HG03066 (cell line): Measurements from ENCODE around the gene SLC25A13.

Experiments
- ATAC-seq: cut with Tn5 transposase; IDR thresholded peaks from one replicate; pipeline ENCODE4 v1.9.1; 2021; ENCODE audit warnings: low read depth; ENCODE audit not compliant: unreplicated experiment

Gene SLC25A13

GRCh38 chr7:96248405-96248804 lies 73.5 kb downstream of the SLC25A13 start:
- no peak for ATAC-seq

DNA sequence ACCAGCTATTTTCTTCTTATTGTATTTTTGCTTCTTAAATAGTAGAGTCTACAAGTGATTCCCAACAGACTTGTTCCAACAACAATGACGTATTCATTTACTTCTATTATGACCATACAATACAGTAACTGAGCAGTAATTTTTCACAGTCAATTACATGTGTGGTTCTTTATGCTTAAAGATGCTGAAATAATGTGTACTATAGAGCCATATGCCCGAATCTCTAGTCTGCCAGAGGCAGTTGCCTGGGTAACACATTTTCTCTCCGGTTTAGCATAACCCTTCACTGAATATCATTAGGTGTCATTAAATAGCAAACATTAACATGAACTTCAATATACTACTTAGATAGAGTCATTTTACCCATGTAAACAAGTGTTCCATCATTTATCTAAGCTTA lies 75.0 kb downstream of the SLC25A13 start:
- ATAC-seq: no peak

DNA sequence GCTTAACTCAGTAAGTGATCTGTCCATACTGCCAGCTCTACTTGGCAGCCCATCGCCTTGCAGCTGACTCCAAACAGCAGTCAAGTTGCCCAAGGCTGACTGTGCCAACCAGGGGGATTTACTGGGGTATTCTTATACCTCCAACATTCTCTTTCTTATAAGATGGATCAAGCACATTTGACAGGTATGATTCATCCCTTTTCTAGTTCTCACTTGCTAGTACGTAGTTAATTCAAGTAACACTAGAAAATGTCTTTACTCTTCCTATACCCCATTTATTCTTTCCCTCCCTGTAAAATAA lies 77.0 kb downstream of the SLC25A13 start:
- no peak for ATAC-seq

DNA sequence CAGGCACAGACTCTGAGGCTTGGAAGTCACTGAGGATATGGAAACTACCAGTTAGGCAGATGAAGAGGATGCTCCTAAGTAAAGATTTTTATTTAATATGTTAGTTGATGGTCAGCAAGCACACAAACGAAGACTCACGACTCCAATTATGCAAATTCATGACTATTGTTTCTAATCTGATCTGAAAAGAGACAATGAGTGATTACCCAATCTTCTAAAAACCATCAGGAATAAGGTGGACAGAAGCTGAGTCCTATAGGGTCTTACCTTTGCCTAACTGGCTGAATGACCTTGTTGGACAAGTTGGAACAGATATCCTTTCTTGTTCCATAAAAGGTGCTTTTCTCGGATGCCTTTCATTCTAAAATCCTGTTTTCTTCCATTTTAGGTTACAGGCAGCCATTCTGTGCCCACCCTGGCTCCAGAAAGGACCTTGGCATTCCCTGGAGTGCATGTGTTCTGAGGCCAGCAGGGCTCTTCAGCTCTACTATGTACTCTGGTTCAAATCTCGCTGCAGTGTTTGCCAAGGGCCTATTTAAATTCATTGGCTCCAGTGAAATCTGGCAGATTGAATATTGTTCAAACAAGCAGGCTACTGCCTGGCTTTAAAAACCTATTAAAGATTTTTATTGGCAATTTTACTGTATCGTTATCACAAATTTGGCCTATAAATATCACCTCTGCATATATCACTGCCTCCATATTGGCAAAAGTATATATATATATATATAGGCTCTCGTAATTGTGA lies 77.5 kb downstream of the SLC25A13 start:
- no peak for ATAC-seq

GRCh38 chr7:96243241-96243640 lies 78.7 kb downstream of the SLC25A13 start:
- no peak for ATAC-seq

DNA sequence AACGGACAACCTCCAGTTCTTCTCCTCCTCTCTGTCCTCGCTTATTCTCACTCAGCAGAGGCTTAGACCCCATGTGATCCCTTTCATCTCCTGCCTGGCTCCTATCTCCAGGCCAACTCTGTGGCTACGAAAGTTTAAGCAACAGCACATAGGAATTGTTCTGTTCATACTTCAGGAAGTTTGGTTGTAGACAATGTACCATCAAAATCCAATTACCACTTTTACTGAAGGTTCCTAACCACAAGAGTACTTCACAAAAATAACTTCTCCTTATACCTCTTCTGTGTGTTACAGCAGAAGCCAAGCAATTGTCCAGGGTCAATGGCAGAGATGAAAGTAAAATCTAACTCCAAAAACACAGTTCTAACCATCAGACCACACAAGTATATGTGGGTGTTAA lies 80.0 kb downstream of the SLC25A13 start:
- ATAC-seq: no peak

DNA sequence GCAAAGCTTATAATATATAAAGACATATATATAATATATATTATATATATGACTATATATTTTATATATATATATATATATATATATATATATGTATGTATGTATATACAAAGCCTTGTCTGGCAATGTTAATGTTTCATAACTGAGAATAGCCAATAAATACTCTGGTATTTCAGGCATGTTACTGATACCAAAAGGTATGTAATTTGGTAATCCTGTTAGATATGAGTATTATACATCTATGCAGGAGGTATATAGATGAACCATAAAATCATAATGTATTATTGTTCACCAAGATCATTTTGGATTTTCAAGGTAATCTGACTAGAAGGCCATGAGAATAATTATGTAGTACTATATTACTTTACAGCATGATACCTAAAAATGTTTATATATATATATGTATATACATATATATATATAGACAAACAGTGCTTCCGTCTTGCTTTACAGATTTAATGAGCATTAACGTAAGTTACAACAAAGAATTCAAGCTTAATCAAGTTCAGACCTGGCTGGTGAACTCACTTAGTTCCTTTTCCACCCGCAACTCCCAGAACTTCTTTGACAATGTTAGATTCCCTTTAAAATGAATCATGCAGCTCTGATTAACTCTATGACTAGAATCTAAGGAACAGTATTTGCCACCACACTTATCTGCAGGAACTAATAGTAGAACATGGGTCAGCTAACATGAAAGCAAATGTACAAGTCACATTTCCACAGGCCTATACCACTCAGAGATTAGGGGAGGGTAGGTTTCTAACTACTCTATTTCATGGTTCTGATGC lies 82.7 kb downstream of the SLC25A13 start:
- ATAC-seq: no peak

DNA sequence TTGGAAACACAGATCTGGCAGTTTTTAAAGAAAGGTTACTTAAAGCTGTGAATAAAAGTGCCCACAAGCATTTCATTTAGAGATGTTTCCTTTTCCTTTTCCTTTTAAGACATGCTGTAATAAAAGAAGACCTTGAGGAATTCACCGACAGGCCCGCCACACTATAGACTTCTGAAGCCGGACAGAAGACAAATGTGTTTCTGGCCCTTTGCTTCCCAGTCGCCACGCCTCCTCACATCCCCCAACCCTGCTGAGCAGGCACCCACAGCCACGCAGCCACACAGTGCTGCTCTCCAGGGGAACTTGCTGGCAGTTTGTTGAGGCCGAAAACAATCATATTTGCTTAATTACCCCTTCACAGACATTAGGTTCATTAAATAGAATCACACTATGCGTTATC lies 83.4 kb downstream of the SLC25A13 start:
- no peak for ATAC-seq

DNA sequence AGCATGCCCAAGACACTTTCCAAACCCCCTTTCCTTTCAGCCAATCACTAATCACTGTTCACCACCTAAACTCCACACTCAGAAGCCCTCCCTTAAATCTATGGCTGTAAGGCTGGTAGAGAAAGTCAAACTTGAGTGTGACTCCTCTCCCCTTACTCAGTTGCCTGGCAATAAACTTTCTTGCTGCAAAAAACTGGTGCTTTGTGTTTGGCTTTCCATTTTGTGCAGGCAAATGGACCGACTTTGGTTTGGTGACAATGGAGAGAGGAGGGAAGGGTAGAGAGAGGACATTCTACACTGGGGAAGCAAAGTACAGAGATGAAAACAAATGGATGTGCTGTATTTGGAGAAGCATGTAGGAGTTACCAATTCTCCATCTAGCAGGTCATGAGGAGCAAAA lies 84.9 kb downstream of the SLC25A13 start:
- no peak for ATAC-seq

DNA sequence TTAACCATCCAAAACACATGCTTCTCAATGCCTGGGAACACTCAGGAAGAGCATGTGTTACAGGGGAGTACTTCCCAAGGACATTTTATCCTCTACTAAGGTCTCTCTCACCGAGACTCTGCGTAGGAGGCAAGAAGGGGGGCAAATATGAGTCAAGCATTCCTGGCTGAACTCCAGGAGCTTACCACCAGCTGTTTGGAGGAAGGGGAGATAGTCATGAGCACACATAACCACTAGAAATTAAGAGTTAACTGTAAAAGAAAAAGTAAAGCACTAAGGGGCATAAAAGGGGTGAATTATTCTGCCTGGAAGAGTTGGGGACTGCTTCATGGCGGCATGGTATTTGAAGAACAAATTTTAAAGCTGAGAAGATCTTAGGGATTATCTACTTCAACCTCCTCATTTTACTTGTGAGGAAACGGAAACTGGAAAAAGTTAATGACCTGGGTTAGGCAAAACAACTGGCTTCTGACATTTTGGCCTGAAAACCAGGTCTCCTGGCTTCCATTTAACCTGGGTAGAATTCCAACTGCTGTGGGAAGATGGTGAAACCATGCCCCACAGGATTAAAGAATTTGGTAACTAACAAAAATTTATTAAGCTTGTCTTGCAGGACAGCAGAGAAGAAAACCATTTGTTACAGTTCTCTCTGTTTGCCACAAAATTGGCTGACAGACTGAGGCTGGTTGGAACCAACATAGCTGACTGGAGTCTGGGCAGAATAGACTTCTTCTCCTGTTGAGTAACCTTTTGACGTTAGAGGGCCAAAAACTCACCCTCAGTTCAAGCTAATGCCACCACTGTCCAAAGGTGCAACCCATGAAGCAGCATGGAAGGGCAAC lies 85.5 kb downstream of the SLC25A13 start:
- no peak for ATAC-seq

- no peak for ATAC-seq
These were observed 86.6 kb downstream of the SLC25A13 start for GRCh38 chr7:96235281-96235680.

GRCh38 chr7:96233528-96234154 lies 88.3 kb downstream of the SLC25A13 start:
- no peak for ATAC-seq

GRCh38 chr7:96233084-96233483 lies 88.8 kb downstream of the SLC25A13 start:
- no peak for ATAC-seq

DNA sequence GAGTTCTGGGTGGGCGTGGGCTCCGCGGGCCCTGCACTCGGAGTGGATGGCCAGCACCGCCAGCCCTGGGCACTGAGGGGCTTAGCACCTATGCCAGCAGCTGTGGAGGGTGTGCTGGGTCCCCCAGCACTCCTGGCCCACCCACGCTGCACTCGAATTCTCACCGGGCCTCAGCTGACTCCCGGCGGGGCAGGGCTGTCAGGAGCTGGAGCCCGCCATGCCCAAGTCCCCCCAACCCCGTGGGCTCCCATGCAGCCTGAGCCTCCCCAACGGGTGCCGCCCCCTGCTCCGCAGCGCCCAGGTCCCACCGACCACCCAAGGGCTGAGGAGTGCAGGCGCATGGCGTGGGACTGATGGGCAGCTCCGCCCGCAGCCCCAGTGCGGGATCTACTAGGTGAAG lies 93.1 kb downstream of the SLC25A13 start:
- ATAC-seq: no peak

GRCh38 chr7:96225251-96225650 lies 96.6 kb downstream of the SLC25A13 start:
- no peak for ATAC-seq

DNA sequence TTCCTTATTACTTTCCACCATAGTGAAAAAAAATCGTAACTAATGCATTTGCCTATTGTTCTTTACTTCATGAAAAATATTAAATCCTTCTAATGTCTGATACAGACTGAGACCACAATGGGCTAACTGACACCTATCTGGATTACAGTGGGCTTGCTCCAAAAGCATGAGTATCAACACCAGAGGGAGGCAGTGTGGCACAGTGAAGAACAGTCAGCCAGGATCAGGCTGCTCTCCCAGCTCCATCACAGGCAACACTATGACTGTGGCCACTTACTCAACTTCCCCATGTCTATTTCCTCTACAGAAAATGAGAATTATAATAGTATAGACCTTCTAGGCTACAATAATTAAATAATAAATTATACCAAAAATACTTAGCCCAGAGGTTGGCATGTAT lies 97.2 kb downstream of the SLC25A13 start:
- no peak for ATAC-seq

- ATAC-seq: no peak
These were observed 97.8 kb downstream of the SLC25A13 start for GRCh38 chr7:96224073-96224472.

- no peak for ATAC-seq
These were observed 100.0 kb downstream of the SLC25A13 start for GRCh38 chr7:96221888-96222287.

GRCh38 chr7:96219378-96220130 lies 102.3 kb downstream of the SLC25A13 start:
- ATAC-seq: no peak

DNA sequence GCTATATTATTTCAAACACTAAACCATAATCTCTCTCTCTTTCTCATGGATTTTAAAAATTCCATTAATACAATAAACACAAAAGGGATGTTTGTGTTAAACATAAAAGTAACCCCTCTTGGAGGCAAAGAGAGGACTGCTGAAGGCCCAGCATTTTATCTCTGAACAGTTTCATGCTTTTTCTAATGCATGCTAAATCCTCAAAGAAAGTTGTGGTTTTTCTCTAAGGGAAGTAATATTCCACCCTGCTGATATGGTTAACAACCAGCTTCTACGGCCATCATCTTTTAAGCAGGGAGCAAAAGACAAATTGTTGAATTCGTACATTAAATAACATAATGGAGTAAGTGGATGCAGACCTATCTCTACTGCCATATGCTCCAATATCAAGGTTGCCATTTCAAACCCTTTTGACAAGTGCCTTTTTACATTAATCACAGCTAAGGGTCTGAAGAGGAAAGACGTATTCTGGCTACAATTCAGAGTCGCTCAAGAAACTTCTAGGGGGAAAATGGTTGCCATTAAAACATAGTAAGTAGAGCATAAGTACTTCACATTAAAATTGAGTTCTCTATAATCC lies 103.1 kb downstream of the SLC25A13 start:
- no peak for ATAC-seq
